GM21390 (cell line): ENCODE measurements around the gene PACS1.
"Not testable (repeated sequence)": the region's sequence is repeated elsewhere in the genome, so short reads cannot be mapped to it uniquely, and the experiment has no call there.

Experiments used
- ATAC-seq: cut with Tn5 transposase; IDR thresholded peaks from one replicate; pipeline ENCODE4 v1.9.1; 2021; ENCODE audit not compliant: unreplicated experiment

PACS1 gene

DNA sequence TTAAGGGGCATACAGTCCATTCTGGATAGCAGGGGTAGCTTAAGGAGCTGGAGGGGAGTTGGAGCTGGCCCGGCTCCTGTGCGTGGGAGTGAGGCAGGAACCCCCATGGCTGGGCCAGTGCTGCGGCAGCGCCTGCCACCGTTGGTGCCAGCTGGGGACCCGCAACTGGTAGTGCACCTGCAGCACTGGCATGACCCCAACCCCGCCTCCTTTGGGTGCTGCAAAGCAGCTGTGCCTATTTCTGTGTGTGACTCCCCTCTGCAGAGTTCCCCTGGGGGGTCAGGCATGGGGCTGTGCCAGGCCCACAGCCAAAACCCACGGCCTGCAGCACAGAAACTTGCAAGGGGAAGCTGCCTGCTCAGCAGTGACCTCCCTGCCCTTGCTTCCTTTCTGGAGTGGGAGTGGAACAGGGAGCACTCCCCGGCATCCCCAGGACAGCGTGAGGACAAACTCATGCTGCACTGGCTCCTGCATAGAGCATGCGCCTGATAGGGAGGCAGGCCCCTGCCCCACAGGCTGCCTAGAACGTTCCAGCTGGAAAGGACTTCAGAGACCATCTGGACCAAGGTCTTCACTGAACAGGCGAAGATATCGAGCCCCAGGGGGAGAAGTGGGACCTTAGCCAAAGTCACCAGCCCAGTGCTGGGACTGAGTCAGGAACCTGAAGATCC is 172.2 kb downstream of the PACS1 start:
- ATAC-seq: no peak

DNA sequence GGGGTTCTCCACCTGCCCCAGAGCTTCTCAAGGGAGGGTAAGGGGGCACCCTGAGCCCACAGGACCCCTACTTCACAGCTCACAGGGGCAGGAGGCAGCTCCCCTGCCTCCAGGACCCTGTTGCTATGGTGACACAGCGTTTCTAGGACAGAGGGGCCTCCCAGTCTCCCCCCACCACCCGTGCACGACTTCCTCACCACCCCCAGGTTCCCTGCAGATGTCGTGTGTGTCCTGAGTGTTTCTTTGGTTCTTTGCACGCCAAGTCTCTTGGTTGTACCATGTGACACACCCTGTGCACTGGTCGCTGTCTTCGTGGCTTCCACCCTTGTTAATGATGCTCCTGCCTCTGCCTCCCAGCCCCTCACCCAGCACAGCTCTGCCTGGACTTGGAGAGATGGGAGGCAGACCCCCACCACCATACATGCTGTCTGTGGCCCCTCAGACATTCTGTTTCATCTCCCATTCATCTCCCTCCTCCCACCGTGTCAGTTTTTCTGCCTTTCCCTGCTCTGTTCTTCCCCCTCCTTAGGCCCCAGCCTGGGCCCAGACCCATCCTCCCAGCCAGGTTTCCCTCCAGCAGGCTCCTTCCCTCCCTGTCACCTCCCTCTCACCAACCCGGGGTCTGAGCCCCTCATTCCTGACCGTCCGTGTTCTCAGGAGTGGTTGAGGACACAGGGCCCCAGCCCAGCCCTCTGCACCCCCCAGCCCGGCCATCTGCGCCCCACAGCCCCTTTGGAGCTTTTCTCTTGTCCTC is 173.9 kb downstream of the PACS1 start:
- no peak for ATAC-seq

DNA sequence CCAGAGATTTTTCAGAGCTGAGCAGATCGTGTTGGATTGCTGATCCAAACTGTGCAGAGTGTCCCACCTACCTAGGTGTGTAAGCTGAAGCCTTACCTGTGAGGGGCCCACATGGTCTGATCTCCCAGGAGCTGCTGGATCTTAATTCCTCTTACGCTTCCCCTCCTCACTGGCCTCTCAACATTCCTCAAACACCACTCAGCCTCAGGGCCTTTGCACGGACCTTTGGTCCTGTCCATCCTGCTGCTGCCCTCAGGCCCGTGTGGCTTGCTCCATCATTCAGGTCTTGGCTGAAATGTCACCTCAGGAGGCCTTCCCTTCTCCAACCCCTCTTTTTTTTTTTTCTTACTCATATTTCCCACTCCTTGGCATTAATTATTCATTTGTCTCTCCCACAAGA is 177.2 kb downstream of the PACS1 start:
- no peak for ATAC-seq

DNA sequence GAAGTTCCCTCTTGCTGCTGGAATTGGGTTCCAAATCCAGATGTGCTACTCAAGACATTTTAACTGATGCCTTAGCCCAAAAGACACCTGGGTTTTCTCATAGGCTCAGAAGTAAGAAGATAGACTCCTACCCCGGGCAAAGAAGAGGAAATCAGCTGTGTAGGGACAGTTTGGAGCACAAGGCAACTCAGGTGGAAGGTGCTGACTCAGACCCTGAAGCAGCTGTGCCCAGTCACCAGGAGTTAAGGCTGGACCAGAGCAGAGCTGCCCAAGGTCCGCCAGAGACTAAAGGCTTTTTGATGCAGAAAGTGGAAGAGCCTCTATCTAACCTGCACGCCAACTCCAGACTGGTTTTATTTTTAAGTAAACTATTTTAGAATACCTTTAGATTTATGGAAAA is 177.7 kb downstream of the PACS1 start:
- no peak for ATAC-seq

DNA sequence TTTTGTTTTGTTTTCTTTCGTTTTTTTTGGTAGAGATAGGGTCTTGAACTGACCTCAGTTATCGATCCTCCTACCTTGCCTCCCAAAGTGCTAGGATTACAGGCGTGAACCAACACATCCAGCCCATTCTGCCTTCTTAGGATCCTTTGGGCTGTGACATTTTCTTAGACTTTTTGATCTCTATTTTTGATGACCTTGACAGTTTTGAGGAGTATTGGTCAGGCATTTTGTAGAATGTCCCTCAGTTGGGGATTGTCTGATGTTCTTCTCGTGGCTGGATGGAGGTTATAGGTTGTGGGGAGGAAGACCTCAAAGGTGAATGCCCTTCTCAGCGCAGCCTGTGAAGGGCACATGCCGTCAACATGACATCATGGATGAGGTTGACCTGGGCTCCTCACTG is 178.8 kb downstream of the PACS1 start:
- no peak for ATAC-seq

DNA sequence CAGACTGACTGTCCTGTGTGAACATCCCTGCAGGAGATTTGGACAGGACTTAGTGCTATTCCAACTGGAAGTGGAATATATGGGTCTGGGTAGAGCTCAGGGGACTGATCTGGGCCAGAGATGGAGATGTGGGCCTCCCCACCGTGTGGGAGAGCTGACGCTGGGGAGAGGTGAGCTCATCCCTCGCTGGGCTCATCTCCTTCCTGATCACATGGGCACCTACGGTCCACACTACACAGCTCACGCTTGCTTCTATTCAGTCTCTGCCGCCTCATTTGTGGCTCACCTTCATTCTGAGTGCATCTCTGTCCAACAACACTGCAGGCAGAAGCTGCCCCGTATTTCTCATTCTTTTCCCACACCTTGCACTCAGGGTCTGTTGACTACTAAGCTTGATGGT is 181.7 kb downstream of the PACS1 start:
- no peak for ATAC-seq

DNA sequence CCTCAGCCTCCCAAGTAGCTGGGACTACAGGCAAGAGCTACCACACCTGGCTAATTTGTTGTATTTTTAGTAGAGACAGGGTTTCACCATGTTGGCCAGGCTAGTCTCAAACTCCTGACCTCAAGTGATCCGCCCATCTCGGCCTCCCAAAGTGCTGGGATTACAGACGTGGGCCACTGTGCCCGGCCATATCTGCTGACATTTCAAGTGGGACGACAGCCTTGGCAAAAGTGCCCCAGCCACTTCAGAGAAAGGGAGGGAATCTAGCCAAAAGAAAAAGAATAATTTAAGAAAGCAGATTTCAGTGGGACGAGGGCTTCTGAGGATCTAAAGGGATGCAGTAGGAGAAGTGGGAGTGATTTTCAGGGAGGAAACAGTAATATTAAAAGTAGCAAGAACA is 183.0 kb downstream of the PACS1 start:
- not testable (repeated sequence) for ATAC-seq

DNA sequence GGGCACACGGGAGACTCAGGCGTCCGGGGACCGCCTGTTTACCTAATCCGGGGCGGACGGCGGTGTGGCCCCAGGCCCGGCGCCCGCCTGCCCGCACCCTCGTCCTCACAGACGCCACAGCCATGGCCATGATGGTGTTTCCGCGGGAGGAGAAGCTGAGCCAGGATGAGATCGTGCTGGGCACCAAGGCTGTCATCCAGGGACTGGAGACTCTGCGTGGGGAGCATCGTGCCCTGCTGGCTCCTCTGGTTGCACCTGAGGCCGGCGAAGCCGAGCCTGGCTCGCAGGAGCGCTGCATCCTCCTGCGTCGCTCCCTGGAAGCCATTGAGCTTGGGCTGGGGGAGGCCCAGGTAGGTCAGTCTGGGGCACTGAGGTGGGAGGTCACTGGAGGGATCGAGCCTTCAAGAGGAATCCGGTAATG is 188.4 kb downstream of the PACS1 start:
- ATAC-seq: no peak

DNA sequence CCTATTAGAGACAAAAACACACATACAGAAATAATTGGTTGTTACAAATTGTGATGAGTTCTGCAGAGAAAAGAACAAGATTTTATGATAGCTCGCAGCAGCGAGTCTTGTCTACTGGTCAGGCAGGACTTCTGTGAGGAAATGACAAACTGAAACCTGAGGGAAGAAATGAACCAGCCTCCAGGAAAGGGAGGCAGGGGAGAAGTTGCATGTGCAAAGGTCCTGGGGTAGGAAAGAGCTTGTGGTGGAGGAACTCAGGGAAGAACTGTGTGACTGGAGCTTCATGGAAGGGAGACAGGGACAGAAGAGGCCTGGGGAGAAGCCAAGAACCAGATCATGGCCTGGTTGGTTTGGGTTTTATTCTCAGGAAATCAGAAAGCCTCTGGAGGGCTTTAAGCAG is 189.2 kb downstream of the PACS1 start:
- ATAC-seq: no peak

DNA sequence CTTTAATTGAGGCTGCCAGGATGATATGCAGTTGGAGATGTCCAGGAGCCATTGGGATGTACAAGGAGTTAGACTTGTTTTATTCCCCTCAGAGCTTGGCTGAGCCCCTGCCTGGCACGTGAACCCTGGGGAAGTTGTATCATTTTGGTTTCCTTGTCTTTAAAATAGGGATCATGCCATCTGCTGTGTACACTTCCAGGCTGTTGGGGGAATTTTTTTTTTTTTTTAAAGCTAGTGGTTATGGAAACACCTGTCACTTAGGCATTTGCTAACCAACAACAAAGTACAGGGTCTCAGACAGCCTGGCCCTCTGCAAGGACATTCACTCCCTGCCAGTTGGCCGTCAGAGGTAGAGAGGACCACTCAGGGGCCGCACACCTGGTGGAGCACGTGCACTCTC is 189.9 kb downstream of the PACS1 start:
- ATAC-seq: no peak

DNA sequence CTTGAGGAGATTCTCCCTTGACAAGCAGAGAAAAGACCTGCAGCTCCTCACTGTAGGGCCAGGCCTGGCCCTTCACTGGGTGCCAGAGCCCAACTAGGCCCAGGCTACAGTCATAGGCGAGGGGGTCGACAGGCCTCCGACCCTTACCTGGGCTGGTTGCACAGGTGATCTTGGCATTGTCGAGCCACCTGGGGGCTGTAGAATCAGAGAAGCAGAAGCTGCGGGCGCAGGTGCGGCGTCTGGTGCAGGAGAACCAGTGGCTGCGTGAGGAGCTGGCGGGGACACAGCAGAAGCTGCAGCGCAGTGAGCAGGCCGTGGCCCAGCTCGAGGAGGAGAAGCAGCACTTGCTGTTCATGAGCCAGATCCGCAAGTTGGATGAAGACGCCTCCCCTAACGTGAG is 191.5 kb downstream of the PACS1 start:
- ATAC-seq: no peak

DNA sequence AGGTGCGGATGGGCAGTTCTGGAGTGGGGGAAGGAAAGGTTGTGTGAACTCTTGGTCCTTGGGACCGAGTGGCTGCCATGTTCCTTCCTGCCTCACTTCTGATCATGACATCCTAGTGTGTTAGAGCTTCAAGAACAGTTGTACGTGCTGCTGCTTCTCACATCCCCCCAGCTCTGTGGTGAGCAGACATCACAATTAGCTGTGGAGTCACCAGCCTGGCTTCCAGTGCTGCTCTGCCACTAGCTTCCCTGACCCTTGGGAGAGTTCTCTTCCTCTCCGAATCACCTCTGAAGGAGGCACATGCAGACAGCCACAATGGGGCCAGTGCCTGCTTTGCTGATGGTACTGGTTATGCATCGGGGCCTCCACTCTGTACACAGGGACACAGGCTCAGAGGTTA is 192.1 kb downstream of the PACS1 start:
- no peak for ATAC-seq

DNA sequence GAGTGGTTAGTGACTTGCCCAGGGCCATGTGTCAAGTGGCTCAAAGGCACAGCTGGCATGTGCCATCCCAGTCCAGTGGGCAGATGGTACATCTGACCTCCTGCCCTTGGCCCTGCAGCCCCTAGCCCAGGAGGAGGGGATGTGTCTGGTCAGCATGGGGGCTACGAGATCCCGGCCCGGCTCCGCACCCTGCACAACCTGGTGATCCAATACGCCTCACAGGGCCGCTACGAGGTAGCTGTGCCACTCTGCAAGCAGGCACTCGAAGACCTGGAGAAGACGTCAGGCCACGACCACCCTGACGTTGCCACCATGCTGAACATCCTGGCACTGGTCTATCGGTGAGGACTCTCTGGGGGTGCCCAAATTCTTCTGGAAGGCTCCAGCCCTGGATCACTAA is 192.6 kb downstream of the PACS1 start:
- ATAC-seq: no peak

DNA sequence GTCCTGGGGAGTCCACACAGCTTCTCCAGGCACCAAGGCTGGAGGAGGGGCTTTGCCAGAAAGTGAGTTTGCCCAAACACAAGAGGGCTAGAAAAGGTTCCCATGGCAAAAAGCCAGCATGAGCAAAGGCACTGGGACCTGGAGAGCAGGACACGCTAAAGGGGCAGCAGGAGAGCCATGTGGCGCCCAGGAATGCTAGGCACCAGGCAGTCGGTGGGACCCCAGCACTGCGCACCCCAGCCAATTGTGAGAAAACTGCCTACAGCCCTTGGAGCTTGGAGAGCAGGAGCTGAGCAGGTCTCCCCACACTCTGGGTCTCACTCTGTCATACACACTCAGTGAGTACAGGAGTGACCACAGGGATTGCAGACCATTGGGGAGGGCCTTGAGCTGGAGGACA is 193.2 kb downstream of the PACS1 start:
- ATAC-seq: no peak

DNA sequence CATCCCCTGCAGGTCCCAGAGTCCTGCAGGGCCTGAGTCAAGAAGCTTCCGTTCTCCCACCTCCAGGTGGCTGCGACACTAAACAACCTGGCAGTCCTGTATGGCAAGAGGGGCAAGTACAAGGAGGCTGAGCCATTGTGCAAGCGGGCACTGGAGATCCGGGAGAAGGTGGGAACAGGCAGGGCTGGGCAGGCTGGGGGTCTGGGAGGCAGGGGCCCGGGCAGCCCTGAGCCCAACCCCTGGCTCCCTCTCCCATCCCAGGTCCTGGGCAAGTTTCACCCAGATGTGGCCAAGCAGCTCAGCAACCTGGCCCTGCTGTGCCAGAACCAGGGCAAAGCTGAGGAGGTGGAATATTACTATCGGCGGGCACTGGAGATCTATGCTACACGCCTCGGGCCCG is 193.7 kb downstream of the PACS1 start:
- no peak for ATAC-seq

DNA sequence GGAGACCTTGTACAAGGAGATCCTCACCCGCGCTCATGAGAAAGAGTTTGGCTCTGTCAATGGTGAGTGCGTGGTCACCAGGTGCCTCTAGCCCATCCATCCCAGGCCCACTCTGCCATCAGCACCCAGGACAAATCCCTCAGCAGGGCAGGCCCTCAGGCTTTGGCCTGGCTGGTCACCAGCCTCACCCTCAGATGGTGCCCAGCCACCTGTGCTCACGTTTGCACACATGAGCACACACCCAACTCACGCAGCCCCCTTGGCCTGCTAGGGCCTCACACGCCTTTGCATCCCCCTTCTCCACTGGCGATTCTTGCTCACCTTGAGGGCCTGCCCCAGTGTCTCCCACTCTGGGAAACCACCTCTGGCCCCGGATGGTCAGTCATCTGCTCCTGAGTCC is 194.3 kb downstream of the PACS1 start:
- no peak for ATAC-seq

DNA sequence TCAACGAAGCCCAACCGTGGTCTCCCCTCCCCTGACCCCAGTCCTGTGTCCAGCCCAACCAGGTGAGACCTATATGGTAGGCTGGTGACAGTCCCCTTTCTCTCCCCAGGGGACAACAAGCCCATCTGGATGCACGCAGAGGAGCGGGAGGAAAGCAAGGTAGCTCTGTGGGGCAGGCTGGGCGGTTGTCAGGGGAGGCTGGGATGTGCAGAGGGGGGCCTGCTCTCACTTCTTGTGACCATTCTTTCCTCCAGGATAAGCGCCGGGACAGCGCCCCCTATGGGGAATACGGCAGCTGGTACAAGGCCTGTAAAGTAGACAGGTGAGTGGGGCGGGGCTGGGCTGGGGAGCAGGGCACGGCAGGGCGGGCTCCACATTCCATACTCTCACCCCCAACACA is 194.8 kb downstream of the PACS1 start:
- ATAC-seq: no peak

DNA sequence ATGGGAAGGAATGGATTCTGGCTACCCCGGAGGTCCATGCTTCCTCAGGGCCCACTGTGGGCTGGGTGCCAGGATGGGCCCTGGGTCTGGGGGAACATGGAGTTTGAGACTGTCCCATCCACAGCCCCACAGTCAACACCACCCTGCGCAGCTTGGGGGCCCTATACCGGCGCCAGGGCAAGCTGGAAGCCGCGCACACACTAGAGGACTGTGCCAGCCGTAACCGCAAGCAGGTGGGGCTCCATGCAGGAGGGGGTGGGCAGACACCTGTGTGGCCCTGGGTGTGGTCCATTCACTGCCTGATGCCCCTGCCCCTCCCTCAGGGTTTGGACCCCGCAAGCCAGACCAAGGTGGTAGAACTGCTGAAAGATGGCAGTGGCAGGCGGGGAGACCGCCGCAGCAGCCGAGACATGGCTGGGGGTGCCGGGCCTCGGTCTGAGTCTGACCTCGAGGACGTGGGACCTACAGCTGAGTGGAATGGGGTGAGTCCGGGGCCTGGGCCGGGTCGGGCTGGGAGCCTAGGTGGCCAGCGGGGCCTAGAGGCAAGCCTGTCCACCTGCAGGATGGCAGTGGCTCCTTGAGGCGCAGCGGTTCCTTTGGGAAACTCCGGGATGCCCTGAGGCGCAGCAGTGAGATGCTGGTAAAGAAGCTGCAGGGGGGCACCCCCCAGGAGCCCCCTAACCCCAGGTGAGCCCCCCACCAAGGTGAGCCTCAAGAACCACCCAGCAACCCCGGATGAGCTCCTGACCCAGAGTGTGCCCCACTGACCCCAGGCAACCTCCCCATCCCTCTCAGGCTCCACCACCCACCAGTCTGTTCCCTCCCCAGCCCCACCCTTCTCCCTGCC is 195.7 kb downstream of the PACS1 start:
- ATAC-seq: no peak

DNA sequence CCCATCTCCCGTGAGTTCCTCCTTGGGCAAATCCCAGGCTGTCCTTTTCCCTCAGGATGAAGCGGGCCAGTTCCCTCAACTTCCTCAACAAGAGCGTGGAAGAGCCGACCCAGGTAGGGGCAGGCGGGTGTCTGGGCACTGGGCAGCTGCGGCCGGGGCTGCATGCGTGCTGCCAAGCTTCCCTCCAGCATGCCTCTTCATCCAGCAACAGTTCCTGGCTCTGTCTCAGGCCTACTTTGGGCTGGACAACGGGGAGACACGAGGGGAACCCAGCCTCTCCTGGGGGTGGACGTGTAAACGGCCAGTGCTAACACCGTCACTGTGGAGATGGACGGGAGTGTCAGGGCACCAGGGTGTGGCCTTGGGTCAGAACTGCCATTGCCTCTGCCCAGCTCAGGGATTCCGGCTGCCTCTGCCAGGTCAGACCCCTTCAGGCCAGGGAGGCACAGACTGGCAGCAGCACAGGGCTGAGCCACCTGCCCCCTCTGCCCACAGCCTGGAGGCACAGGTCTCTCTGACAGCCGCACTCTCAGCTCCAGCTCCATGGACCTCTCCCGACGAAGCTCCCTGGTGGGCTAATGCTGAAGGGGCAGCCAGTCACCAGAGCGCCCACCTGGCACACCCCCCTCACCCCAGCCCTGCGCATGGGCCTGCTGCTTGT is 196.4 kb downstream of the PACS1 start:
- no peak for ATAC-seq

DNA sequence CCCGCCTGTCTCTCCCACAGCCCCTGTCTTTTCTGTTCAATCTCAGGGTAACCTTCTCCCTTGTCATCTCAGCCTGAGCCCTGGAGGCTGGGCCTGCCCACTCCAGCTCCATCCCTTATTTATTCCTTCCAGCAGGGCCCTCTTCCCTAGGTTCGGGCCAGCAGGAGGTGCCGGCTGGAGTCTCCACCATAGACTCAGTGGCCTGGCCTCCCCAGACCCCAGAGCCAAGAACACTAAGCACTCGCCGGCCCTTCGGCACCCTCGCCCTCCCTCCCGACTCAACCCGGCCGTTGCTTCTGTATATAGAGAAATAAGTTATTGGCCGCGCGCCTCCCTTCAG is 196.9 kb downstream of the PACS1 start:
- ATAC-seq: no peak

DNA sequence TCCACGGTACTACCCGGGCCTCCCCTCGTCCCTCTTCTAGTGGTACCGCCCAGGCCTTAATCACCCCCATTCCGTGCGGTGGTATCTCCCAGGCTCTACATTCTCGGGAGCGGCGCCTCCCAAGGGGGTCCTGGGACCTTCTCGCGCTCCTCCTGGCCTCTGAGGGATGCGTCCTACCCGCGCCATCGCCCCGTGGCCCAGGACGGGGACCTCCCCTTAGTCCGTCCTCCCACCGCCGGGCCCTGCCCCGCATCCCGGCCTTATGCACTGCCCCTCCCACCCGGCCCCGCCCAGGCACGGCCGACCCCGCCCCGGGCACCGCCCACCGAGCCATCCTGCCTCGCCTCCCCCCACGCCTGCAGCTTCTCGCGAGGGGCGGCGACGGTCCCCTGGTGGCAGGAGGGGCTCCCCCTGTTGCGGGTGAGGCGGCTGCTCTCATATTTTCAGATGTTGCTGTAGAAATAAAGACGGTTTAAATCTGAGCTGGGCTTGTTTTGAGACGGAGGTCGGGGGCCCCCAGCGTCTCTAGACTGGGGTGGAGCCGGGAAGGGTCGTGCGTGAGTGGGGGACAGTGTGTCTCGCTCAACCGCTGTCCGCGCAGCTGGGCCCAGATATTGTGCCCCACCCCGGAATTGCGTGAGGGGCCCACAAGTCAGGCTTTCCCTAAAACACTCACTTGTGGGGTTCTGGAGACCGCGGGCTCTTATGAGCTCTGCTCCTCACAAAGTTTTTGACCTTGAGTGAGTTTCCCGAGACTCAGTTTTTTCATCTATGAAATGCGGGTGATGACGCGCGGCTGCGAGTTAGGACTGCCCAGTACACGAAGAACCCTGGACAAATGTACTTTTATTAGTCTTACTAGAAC is 197.5 kb downstream of the PACS1 start:
- ATAC-seq: peak; percentile 45
